ENCODE results near the gene GRM7. TPM values are rescaled to one million over a fixed set of nuclear protein-coding genes. Genes with fewer than 3 reads are reported as not detected.

The GRM7 gene
- total RNA-seq, 1 experiment from 2014 or later: not detected

GRCh38 chr3:7305561-7305960, 444.6 kb downstream of the GRM7 start (continued):
- TF ChIP-seq YY1 (IDR thresholded peaks at IDR 0.05; ENCODE audit: extremely low read depth, insufficient replicate concordance, low read depth, low read length) (no peak), EZH2 (IDR thresholded peaks at IDR 0.05) (no peak), SRF (IDR thresholded peaks at IDR 0.05; ENCODE audit: low read depth) (no peak), EGR1 (IDR thresholded peaks at IDR 0.05; ENCODE audit: low read depth) (no peak), ZBTB33 (IDR thresholded peaks at IDR 0.05; ENCODE audit: extremely low read depth, insufficient replicate concordance, low read length) (no peak), FOSL1 (IDR thresholded peaks at IDR 0.05; ENCODE audit: low read depth) (no peak)

GRCh38 chr3:7306901-7307300, 446.0 kb downstream of the GRM7 start:
- Histone ChIP-seq H3K27me3 (ENCODE audit: insufficient read depth, low read length) (no peaks in the 10 kb centered on the region), H3K79me2 (ENCODE audit: insufficient read depth, low read length) (no peaks in the 10 kb centered on the region), H2AFZ (ENCODE audit: low read depth, low read length, poor library complexity, severe bottlenecking) (no peak overlapping the region), H3K4me2 (ENCODE audit: low read length) (no peak overlapping the region), H3K4me3 (replicated peaks in 1 of 2; ENCODE audit: low read depth in 1 of 2, low read length in 2 of 2) (no peak overlapping the region), H3K9me2 (ENCODE audit: insufficient read depth) (no peaks in the 10 kb centered on the region), H3K27ac (ENCODE audit: low read depth, low read length) (no peak overlapping the region), H3K36me3 (ENCODE audit: control insufficient read depth in 1 of 2, insufficient read depth in 2 of 2, low read length in 2 of 2) (no peaks in the 10 kb centered on the region), H3K4me1 (ENCODE audit: control insufficient read depth in 1 of 2, insufficient read depth in 2 of 2, low read length in 2 of 2) (no peaks in the 10 kb centered on the region), H3K9me3 (ENCODE audit: control insufficient read depth in 1 of 2, insufficient read depth in 1 of 2, low read depth in 1 of 2, low read length in 2 of 2) (no peaks in the 10 kb centered on the region), H3K9ac (ENCODE audit: low read length) (no peak overlapping the region), H4K20me1 (ENCODE audit: insufficient read depth) (no peaks in the 10 kb centered on the region; the same call in 1 of the 2 replicates)
- no peak for TF ChIP-seq ELF1 (IDR thresholded peaks at IDR 0.05; ENCODE audit: borderline replicate concordance, low read depth)
- TF ChIP-seq POLR2AphosphoS5 (IDR thresholded peaks at IDR 0.05; ENCODE audit: low read depth, low read length): no peak
- no peak for TF ChIP-seq ATF3 (IDR thresholded peaks at IDR 0.05)
- no peak for TF ChIP-seq POLR2A (IDR thresholded peaks at IDR 0.05; ENCODE audit: borderline replicate concordance, extremely low read depth, insufficient read depth, insufficient read length)
- no peak for TF ChIP-seq FOSL1 (IDR thresholded peaks at IDR 0.05; ENCODE audit: low read depth)
- no peak for TF ChIP-seq MAX (IDR thresholded peaks at IDR 0.05)
- TF ChIP-seq EZH2phosphoT487 (IDR thresholded peaks at IDR 0.05; ENCODE audit: borderline replicate concordance): no peak
- no peak for TF ChIP-seq EGR1 (IDR thresholded peaks at IDR 0.05; ENCODE audit: low read depth)
- no peak for TF ChIP-seq TCF7L2 (IDR thresholded peaks at IDR 0.05; ENCODE audit: borderline replicate concordance, extremely low read depth, insufficient read depth, insufficient read length)
- TF ChIP-seq ZBTB33 (IDR thresholded peaks at IDR 0.05; ENCODE audit: extremely low read depth, insufficient replicate concordance, low read length): no peak
- TF ChIP-seq EZH2 (IDR thresholded peaks at IDR 0.05): no peak
- TF ChIP-seq CTCF (IDR thresholded peaks at IDR 0.05 in 2 of 3, conservative IDR thresholded peaks at IDR 0.05 in 1 of 3; ENCODE audit: borderline replicate concordance in 1 of 3, insufficient read depth in 1 of 3, low read depth in 2 of 3, low read length in 2 of 3): no peak
- ATAC-seq: no peak
- BruUV-seq (replicated peaks): no TSS peak
- intact Hi-C loops (cut with micrococcal nuclease): no loop called here
- POLR2A ChIA-PET: no interaction called here
- no peak for DNase-seq (ENCODE audit: low read depth, low spot score)
- RAD21 ChIA-PET (ENCODE audit: low non-redundant PET in 1 of 2, low total read pairs in 2 of 2, uncharacterized antibody in 2 of 2, unreplicated experiment in 2 of 2): no interaction called here
- CTCF ChIA-PET: no interaction called here
